Ishikawa (cell line): ENCODE results near the gene LCN9.

Source experiments
- CEBPB ChIP-seq: IDR thresholded peaks from 2 replicates; pipeline ENCODE4 v1.6.1; 2012
- CREB1 ChIP-seq: IDR thresholded peaks from 2 replicates; pipeline ENCODE4 v1.6.1; 2012; ENCODE audit warnings: low read depth
- EGR1 ChIP-seq: IDR thresholded peaks from 2 replicates; pipeline ENCODE4 v1.6.1; 2012
- EP300 ChIP-seq: IDR thresholded peaks from 2 replicates; pipeline ENCODE4 v1.6.1; 2012; ENCODE audit warnings: borderline replicate concordance
- FOXM1 ChIP-seq: IDR thresholded peaks from 2 replicates; pipeline ENCODE4 v1.6.1; 2012; ENCODE audit warnings: low read depth, borderline replicate concordance
- MAX ChIP-seq: IDR thresholded peaks from 2 replicates; pipeline ENCODE4 v1.6.1; 2012
- NFIC ChIP-seq: IDR thresholded peaks from 2 replicates; pipeline ENCODE4 v1.6.1; 2012
- RAD21 ChIP-seq: IDR thresholded peaks from 2 replicates; pipeline ENCODE4 v1.6.1; 2012; ENCODE audit warnings: low read depth
- REST ChIP-seq: IDR thresholded peaks from 2 replicates; pipeline ENCODE4 v1.6.1; 2012; ENCODE audit warnings: low read depth, mild to moderate bottlenecking
- TAF1 ChIP-seq: IDR thresholded peaks from 2 replicates; pipeline ENCODE4 v1.6.1; 2012; ENCODE audit warnings: low read depth, mild to moderate bottlenecking
- TCF12 ChIP-seq: IDR thresholded peaks from 2 replicates; pipeline ENCODE4 v1.6.1; 2012; ENCODE audit warnings: low read depth
- YY1 ChIP-seq: IDR thresholded peaks from 2 replicates; pipeline ENCODE4 v1.6.1; 2012; ENCODE audit warnings: low read depth
- ZBTB7A ChIP-seq: IDR thresholded peaks from 2 replicates; pipeline ENCODE4 v1.6.1; 2012; ENCODE audit warnings: low read depth

GRCh38 chr9:135696446-135696845 is 33.3 kb downstream of the LCN9 start:
- TF ChIP-seq TAF1: no peak
- no peak for TF ChIP-seq YY1
- TF ChIP-seq TCF12: no peak
- no peak for TF ChIP-seq MAX
- TF ChIP-seq EP300: no peak
- no peak for TF ChIP-seq NFIC
- no peak for TF ChIP-seq FOXM1
- no peak for TF ChIP-seq REST
- TF ChIP-seq CEBPB: no peak
- no peak for TF ChIP-seq CREB1
- no peak for TF ChIP-seq EGR1
- no peak for TF ChIP-seq RAD21
- no peak for TF ChIP-seq ZBTB7A
